Measurements from ENCODE around the gene SIDT1. TPM values are rescaled to one million over a fixed set of nuclear protein-coding genes. Genes with fewer than 3 reads are reported as not detected.

SIDT1 gene
- total RNA-seq, 1 experiment from 2014 or later: not detected

DNA sequence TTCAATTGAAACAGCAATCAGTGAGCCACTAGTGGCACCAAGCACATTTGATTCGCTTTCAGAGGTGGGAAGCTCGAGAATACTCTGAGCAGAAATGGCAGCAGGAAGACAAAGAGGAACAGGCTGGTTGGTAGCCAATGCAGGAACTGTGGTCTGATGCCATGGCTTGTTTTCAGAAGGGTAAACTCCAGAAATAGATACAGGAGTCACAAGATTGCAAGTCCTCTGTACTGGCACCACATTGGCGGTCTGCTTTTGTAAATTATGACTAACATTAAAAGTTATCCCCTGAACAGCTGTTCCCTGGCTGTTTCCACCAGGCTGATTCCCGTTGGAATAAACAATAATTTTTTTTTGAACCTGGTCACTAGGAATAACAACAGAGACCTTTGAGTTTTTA, 128.5 kb downstream of the SIDT1 start:
- POLR2A ChIA-PET: no interaction called here
- no peaks in the 10 kb centered on the region for H3K27me3 ChIP-seq (ENCODE audit: control insufficient read depth, insufficient read depth, low read length)
- TF ChIP-seq POLR2AphosphoS5 (IDR thresholded peaks at IDR 0.05; ENCODE audit: low read depth, low read length) (no peak), TCF7L2 (IDR thresholded peaks at IDR 0.05; ENCODE audit: low read depth, low read length) (no peak), SIN3A (IDR thresholded peaks at IDR 0.05; ENCODE audit: borderline replicate concordance, insufficient read depth, low read depth, low read length) (no peak)
- TF ChIP-seq, protein P1, sequence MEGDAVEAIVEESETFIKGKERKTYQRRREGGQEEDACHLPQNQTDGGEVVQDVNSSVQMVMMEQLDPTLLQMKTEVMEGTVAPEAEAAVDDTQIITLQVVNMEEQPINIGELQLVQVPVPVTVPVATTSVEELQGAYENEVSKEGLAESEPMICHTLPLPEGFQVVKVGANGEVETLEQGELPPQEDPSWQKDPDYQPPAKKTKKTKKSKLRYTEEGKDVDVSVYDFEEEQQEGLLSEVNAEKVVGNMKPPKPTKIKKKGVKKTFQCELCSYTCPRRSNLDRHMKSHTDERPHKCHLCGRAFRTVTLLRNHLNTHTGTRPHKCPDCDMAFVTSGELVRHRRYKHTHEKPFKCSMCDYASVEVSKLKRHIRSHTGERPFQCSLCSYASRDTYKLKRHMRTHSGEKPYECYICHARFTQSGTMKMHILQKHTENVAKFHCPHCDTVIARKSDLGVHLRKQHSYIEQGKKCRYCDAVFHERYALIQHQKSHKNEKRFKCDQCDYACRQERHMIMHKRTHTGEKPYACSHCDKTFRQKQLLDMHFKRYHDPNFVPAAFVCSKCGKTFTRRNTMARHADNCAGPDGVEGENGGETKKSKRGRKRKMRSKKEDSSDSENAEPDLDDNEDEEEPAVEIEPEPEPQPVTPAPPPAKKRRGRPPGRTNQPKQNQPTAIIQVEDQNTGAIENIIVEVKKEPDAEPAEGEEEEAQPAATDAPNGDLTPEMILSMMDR (IDR thresholded peaks at IDR 0.05): no peak
- TF ChIP-seq, protein P2, sequence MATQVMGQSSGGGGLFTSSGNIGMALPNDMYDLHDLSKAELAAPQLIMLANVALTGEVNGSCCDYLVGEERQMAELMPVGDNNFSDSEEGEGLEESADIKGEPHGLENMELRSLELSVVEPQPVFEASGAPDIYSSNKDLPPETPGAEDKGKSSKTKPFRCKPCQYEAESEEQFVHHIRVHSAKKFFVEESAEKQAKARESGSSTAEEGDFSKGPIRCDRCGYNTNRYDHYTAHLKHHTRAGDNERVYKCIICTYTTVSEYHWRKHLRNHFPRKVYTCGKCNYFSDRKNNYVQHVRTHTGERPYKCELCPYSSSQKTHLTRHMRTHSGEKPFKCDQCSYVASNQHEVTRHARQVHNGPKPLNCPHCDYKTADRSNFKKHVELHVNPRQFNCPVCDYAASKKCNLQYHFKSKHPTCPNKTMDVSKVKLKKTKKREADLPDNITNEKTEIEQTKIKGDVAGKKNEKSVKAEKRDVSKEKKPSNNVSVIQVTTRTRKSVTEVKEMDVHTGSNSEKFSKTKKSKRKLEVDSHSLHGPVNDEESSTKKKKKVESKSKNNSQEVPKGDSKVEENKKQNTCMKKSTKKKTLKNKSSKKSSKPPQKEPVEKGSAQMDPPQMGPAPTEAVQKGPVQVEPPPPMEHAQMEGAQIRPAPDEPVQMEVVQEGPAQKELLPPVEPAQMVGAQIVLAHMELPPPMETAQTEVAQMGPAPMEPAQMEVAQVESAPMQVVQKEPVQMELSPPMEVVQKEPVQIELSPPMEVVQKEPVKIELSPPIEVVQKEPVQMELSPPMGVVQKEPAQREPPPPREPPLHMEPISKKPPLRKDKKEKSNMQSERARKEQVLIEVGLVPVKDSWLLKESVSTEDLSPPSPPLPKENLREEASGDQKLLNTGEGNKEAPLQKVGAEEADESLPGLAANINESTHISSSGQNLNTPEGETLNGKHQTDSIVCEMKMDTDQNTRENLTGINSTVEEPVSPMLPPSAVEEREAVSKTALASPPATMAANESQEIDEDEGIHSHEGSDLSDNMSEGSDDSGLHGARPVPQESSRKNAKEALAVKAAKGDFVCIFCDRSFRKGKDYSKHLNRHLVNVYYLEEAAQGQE (IDR thresholded peaks at IDR 0.05; ENCODE audit: insufficient read depth in 1 of 2, low read depth in 2 of 2, low read length in 1 of 2): no peak
- H3K27ac ChIP-seq (ENCODE audit: low read length): no peak overlapping the region
- no peaks in the 10 kb centered on the region for H3K9me3 ChIP-seq (ENCODE audit: control insufficient read depth, insufficient read depth, low read depth, low read length)
- ATAC-seq (no peak), DNase-seq (ENCODE audit: low read depth, low spot score) (no peak)
- H3K4me3 ChIP-seq (ENCODE audit: low read depth in 2 of 2, low read length in 2 of 2): no peak overlapping the region
- H3K4me1 ChIP-seq (ENCODE audit: control insufficient read depth, insufficient read depth, low read length): no peaks in the 10 kb centered on the region
- CTCF ChIA-PET: no interaction called here
- no TSS peak for BruUV-seq (replicated peaks)
- intact Hi-C loops (cut with micrococcal nuclease; ENCODE audit: unreplicated experiment): no loop called here
- in situ Hi-C loops (cut with HindIII; ENCODE audit: low pct_unique_long_range_greater_than_20kb, low sequenced_read_pairs): no loop called here
- H3K36me3 ChIP-seq (ENCODE audit: control insufficient read depth, insufficient read depth, low read length): no peaks in the 10 kb centered on the region

DNA sequence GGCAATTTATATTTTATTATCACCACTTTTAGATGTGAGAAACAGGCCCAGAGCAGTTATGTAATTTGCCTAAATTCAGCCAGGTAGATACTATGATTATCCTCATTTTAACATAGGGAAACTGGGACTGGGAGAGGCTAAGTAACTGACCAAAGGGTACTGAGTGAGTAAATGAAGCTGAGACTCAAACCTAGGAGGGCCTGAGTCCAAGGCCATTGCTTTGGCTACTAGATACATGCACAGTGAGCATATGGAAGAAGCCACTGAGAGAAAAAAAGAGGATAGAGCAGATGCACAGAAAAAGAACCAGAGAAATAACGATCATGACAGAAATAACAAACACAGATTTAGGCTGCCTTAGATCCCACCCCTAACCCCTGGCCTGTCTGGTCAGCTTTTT, 130.5 kb downstream of the SIDT1 start:
- ChIA-PET CTCF (interaction anchor here (0.6 kb wide), 1 partner anchor 255 kb away, joined by 3 read pairs; no protein-coding TSS in a partner anchor), POLR2A (interaction anchor here (0.6 kb wide), 2 partner anchors 11 to 146 kb away, joined by 3 to 4 read pairs; no protein-coding TSS in a partner anchor)
- no peaks in the 10 kb centered on the region for H3K36me3 ChIP-seq (ENCODE audit: control insufficient read depth, insufficient read depth, low read length)
- ATAC-seq (no peak), DNase-seq (ENCODE audit: low read depth, low spot score) (no peak)
- BruUV-seq (replicated peaks): no TSS peak
- no peaks in the 10 kb centered on the region for H3K9me3 ChIP-seq (ENCODE audit: control insufficient read depth, insufficient read depth, low read depth, low read length)
- H3K4me3 ChIP-seq (ENCODE audit: low read depth in 2 of 2, low read length in 2 of 2): no peak overlapping the region
- TF ChIP-seq TCF7L2 (IDR thresholded peaks at IDR 0.05; ENCODE audit: low read depth, low read length) (no peak), SIN3A (IDR thresholded peaks at IDR 0.05; ENCODE audit: borderline replicate concordance, insufficient read depth, low read depth, low read length) (no peak), POLR2AphosphoS5 (IDR thresholded peaks at IDR 0.05; ENCODE audit: low read depth, low read length) (no peak)
- TF ChIP-seq, protein P2 (IDR thresholded peaks at IDR 0.05; ENCODE audit: insufficient read depth in 1 of 2, low read depth in 2 of 2, low read length in 1 of 2): no peak
- TF ChIP-seq, protein P1 (IDR thresholded peaks at IDR 0.05): no peak
- no peaks in the 10 kb centered on the region for H3K4me1 ChIP-seq (ENCODE audit: control insufficient read depth, insufficient read depth, low read length)
- in situ Hi-C loops (cut with HindIII; ENCODE audit: low pct_unique_long_range_greater_than_20kb, low sequenced_read_pairs): no loop called here
- no peak overlapping the region for H3K27ac ChIP-seq (ENCODE audit: low read length)
- H3K27me3 ChIP-seq (ENCODE audit: control insufficient read depth, insufficient read depth, low read length): no peaks in the 10 kb centered on the region
- intact Hi-C loops (cut with micrococcal nuclease; ENCODE audit: unreplicated experiment): no loop called here
